B cell (primary cell): ENCODE measurements around the gene TMEM43. TPM values are rescaled to one million over a fixed set of nuclear protein-coding genes. Genes with fewer than 3 reads are reported as not detected.

Experiments used
- ATAC-seq: fragments of 200-7000 bp; cut with Tn5 transposase; one replicate; pipeline ENCODE4 v1.10.0; 2021; ENCODE audit warnings: low read depth, mild to moderate bottlenecking, moderate number of reproducible peaks, moderate library complexity
- CTCF ChIA-PET: fragments of 350-600 bp; sonication (Branson Sonifier 250); formaldehyde crosslinking; loops from one replicate; lab custom pipeline; 2021; ENCODE audit warnings: antibody characterized with exemption, inconsistent platforms; lab: Charles Lee
- POLR2A ChIA-PET: fragments of 350-600 bp; sonication (Branson Sonifier 250); formaldehyde crosslinking; loops from one replicate; lab custom pipeline; 2021; ENCODE audit warnings: antibody characterized with exemption; lab: Charles Lee
- DNase-seq: peaks from one replicate; pipeline ENCODE4 v3.0.0; 2013
- H2AFZ ChIP-seq: 2 replicates; pipeline ENCODE4 v1.6.1; 2012; ENCODE audit warnings: mild to moderate bottlenecking, low read depth, low read length; ENCODE audit not compliant: insufficient read depth, poor library complexity, severe bottlenecking
- H3K27ac ChIP-seq, 2 donors: 1 replicate in 1 of 2; 2 replicates in 1 of 2; pipeline ENCODE4 v1.5.1; 2012 to 2013; ENCODE audit warnings: low read length in 2 of 2, mild to moderate bottlenecking in 2 of 2, moderate library complexity in 1 of 2
- H3K27me3 ChIP-seq, 4 experiments: fragments of 200-600 bp in 1 of 4; sonication (generic) in 1 of 4; replicated peaks in 1 of 4; 1 replicate in 2 of 4; 2 replicates in 2 of 4; pipeline versions ENCODE4 v1.6.1 to v1.7.0; 2013 to 2016; ENCODE audit warnings: low read length in 3 of 4, mild to moderate bottlenecking in 2 of 4, mixed read lengths in 1 of 4, moderate library complexity in 1 of 4; ENCODE audit not compliant: insufficient read depth in 4 of 4, control insufficient read depth in 3 of 4; ENCODE audit errors: control extremely low read depth in 1 of 4
- H3K36me3 ChIP-seq, 2 experiments: replicated peaks in 1 of 2; 1 replicate in 1 of 2; 2 replicates in 1 of 2; pipeline versions ENCODE4 v1.6.1 to v1.7.1; 2013; ENCODE audit warnings: low read length in 1 of 2; ENCODE audit not compliant: insufficient read depth in 2 of 2, control insufficient read depth in 1 of 2; ENCODE audit errors: control extremely low read depth in 1 of 2, extremely low read depth in 1 of 2
- H3K4me1 ChIP-seq, 2 donors: fragments of 200-600 bp in 1 of 2; sonication (generic) in 1 of 2; 1 replicate in 1 of 2; 2 replicates in 1 of 2; pipeline versions ENCODE4 v1.5.1 to v1.6.1; 2013 to 2017; ENCODE audit warnings: low read length in 2 of 2; ENCODE audit not compliant: control insufficient read depth in 2 of 2, insufficient read depth in 2 of 2
- H3K4me2 ChIP-seq: replicated peaks from 2 replicates; pipeline ENCODE3; 2012; ENCODE audit warnings: mild to moderate bottlenecking, low read depth, low read length; ENCODE audit not compliant: poor library complexity, severe bottlenecking
- H3K4me3 ChIP-seq, 5 experiments: fragments of 200-600 bp in 1 of 5; sonication (generic) in 1 of 5; 1 replicate in 3 of 5; 2 replicates in 2 of 5; pipeline versions ENCODE4 v1.5.1 to v1.7.0; 2011 to 2016; ENCODE audit warnings: low read length in 4 of 5, mild to moderate bottlenecking in 4 of 5, low read depth in 2 of 5, control low read depth in 1 of 5, moderate library complexity in 1 of 5; ENCODE audit not compliant: insufficient read depth in 1 of 5; ENCODE audit errors: control extremely low read depth in 1 of 5, extremely low read depth in 1 of 5
- H3K79me2 ChIP-seq: fragments of 200-600 bp; sonication (generic); one replicate; pipeline ENCODE4 v1.6.0; 2016; ENCODE audit warnings: low read length; ENCODE audit not compliant: control insufficient read depth, insufficient read depth
- H3K9ac ChIP-seq: fragments of 200-600 bp; sonication (generic); 2 replicates; pipeline ENCODE4 v1.6.1; 2017; ENCODE audit warnings: mild to moderate bottlenecking, low read length, moderate library complexity
- H3K9me3 ChIP-seq, 3 donors: one replicate each; pipeline versions ENCODE4 v1.6.1 to v1.7.1; 2013; ENCODE audit warnings: low read length in 2 of 3; ENCODE audit not compliant: control insufficient read depth in 2 of 3, insufficient read depth in 1 of 3; ENCODE audit errors: control extremely low read depth in 1 of 3
- H4K20me1 ChIP-seq: 2 replicates; pipeline ENCODE4 v1.6.0; 2012; ENCODE audit warnings: mild to moderate bottlenecking, low read length; ENCODE audit not compliant: insufficient read depth, control insufficient read depth, poor library complexity, severe bottlenecking
- H3K27ac Mint-ChIP-seq: one replicate; pipeline ENCODE4 v1.8.0; 2021; ENCODE audit warnings: mixed read lengths
- H3K27me3 Mint-ChIP-seq: one replicate; pipeline ENCODE4 v1.8.0; 2021; ENCODE audit warnings: mixed read lengths
- H3K4me1 Mint-ChIP-seq: one replicate; pipeline ENCODE4 v1.8.0; 2021; ENCODE audit warnings: mixed read lengths
- H3K4me3 Mint-ChIP-seq: one replicate; pipeline ENCODE4 v1.8.0; 2021; ENCODE audit warnings: mixed read lengths
- H3K9me3 Mint-ChIP-seq: one replicate; pipeline ENCODE4 v1.8.0; 2022; ENCODE audit warnings: mixed read lengths; ENCODE audit not compliant: insufficient read depth
- CTCF ChIP-seq: fragments of 200-600 bp; IDR thresholded peaks from one replicate; pipeline ENCODE4 v1.8.0; 2022; ENCODE audit warnings: antibody characterized with exemption, mild to moderate bottlenecking
- EZH2 ChIP-seq: IDR thresholded peaks from 2 replicates; pipeline ENCODE4 v1.6.1; 2012; ENCODE audit warnings: borderline replicate concordance, low read depth, mild to moderate bottlenecking, moderate library complexity, low read length; ENCODE audit not compliant: insufficient read depth, poor library complexity, severe bottlenecking
- WGBS: methylation state at CpG from one replicate; pipeline ENCODE4 v1.1.5; 2013; ENCODE audit warnings: missing lambda C conversion rate; ENCODE audit not compliant: insufficient coverage; 5-methylcytosine and 5-hydroxymethylcytosine counted together
- intact Hi-C: fragments of 100-400 bp; cut with micrococcal nuclease; formaldehyde crosslinking; loops from one replicate; pipeline ENCODE4 v1.10.0; 2022
- polyA plus RNA-seq: library from polyadenylated mRNA; depleted of rRNA; stranded (reverse); fragments of >200 nt; gene quantifications from 2 replicates; pipeline ENCODE4 v1.2.3, GENCODE V29; 2012
- total RNA-seq, 2 donors: library from RNA; stranded (reverse); fragments of 120-200 nt in 1 of 2; gene quantifications; 1 replicate in 1 of 2; 2 replicates in 1 of 2; pipeline versions ENCODE4 v1.2.3 to v1.2.4, GENCODE V29; 2013 to 2022

Gene TMEM43
- total and polyA plus RNA-seq, 2 donors (not counting 1 experiment from before 2014, with no cell fraction given), result 29.5 to 37.6 TPM

GRCh38 chr3:14159426-14159825, 34.6 kb downstream of the TMEM43 start:
- Mint-ChIP-seq H3K4me3 (no peak overlapping the region), H3K9me3 (peaks cover 10% of the 10 kb centered on the region), H3K4me1 (no peaks in the 10 kb centered on the region), H3K27me3 (no peaks in the 10 kb centered on the region), H3K27ac (no peak overlapping the region)
- no peak overlapping the region for H2AFZ ChIP-seq
- peaks cover 6% of the 10 kb centered on the region for H3K79me2 ChIP-seq
- peaks cover 33 to 91% of the 10 kb centered on the region in 2 experiments for H3K36me3 ChIP-seq
- no peak for ATAC-seq
- DNase-seq, result no peak
- CTCF ChIA-PET, result no interaction called here
- intact Hi-C loops, result no loop called here
- TF ChIP-seq CTCF, result no peak
- TF ChIP-seq EZH2, result no peak
- WGBS, result 94% methylated on average over 5 of the region's 8 CpGs
- H3K9me3 ChIP-seq, result peaks cover 0 to 13% (median 12%) of the 10 kb centered on the region in 3 donors
- H3K9ac ChIP-seq, result no peak overlapping the region
- H3K27ac ChIP-seq, result no peak overlapping the region
- H3K4me2 ChIP-seq, result no peak overlapping the region
- no peaks in the 10 kb centered on the region for H3K4me1 ChIP-seq
- POLR2A ChIA-PET, result no interaction called here
- no peaks in the 10 kb centered on the region for H4K20me1 ChIP-seq
- no peaks in the 10 kb centered on the region for H3K27me3 ChIP-seq
- no peak overlapping the region for H3K4me3 ChIP-seq

GRCh38 chr3:14161282-14161681, 36.4 kb downstream of the TMEM43 start:
- intact Hi-C loops, result loop anchor here (5.0 kb wide), 1 partner anchor 39 kb away; the partner anchor contains the start of gene CHCHD4
- H3K4me3 Mint-ChIP-seq, result no peak overlapping the region
- no peaks in the 10 kb centered on the region for H3K4me1 Mint-ChIP-seq

More at GRCh38 chr3:14161282-14161681, 36.4 kb downstream of the TMEM43 start:
- DNase-seq, result no peak
- Histone ChIP-seq H3K27ac (no peak overlapping the region), H3K79me2 (peaks cover 6% of the 10 kb centered on the region), H3K4me1 (no peaks in the 10 kb centered on the region), H3K4me3 (no peak overlapping the region), H3K9me3 (peaks cover 0 to 13% (median 12%) of the 10 kb centered on the region in 3 donors), H4K20me1 (no peaks in the 10 kb centered on the region), H3K27me3 (no peaks in the 10 kb centered on the region), H3K36me3 (peaks cover 31 to 98% of the 10 kb centered on the region in 2 experiments), H3K9ac (no peak overlapping the region), H3K4me2 (no peak overlapping the region), H2AFZ (no peak overlapping the region)
- no peak overlapping the region for H3K27ac Mint-ChIP-seq
- ATAC-seq, result no peak
- POLR2A ChIA-PET, result no interaction called here
- H3K27me3 Mint-ChIP-seq, result no peaks in the 10 kb centered on the region
- CTCF ChIA-PET, result no interaction called here
- peaks cover 10% of the 10 kb centered on the region for H3K9me3 Mint-ChIP-seq
- no CpG with 5 or more reads among the region's 2 CpGs for WGBS
- TF ChIP-seq CTCF (no peak), EZH2 (no peak)
